Hepatocyte (in vitro differentiated cells): Measurements from ENCODE around the gene NOTCH2NLA.
"Not testable (repeated sequence)": the region's sequence is repeated elsewhere in the genome, so short reads cannot be mapped to it uniquely, and the experiment has no call there.

Experiments used
- EZH2phosphoT487 ChIP-seq: fragments of 200-600 bp; sonication (generic); IDR thresholded peaks from one replicate; pipeline ENCODE4 v1.6.1; 2018; ENCODE audit warnings: antibody characterized with exemption, mild to moderate bottlenecking, low read depth, moderate library complexity; ENCODE audit not compliant: unreplicated experiment, severe bottlenecking
- TF ChIP-seq, protein P1 (sequence below): fragments of 200-600 bp; sonication (generic); IDR thresholded peaks from 2 replicates; pipeline ENCODE4 v1.5.1; 2016; ENCODE audit warnings: antibody characterized with exemption, mild to moderate bottlenecking; ENCODE audit not compliant: poor library complexity

DNA sequence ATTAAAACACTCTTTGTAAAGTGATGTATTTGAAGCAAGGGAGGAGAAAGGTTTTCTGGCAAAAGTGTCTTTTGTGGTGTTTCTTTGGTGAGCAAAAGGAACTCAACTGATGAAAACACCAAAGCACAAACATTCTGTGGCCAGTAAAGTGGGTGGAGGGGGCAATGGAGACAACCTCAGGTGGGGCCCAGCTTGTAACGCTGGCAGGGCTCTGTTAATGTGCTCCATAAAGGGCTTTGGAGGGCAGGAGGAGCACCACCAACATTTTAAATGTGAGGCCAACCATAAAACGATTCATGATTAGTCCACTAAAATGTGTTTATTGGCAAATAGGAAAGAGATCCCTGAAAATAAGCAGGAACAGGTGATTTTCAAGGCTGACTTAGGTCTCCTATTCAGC is 7.8 kb upstream of the NOTCH2NLA start:
- TF ChIP-seq, protein P1, sequence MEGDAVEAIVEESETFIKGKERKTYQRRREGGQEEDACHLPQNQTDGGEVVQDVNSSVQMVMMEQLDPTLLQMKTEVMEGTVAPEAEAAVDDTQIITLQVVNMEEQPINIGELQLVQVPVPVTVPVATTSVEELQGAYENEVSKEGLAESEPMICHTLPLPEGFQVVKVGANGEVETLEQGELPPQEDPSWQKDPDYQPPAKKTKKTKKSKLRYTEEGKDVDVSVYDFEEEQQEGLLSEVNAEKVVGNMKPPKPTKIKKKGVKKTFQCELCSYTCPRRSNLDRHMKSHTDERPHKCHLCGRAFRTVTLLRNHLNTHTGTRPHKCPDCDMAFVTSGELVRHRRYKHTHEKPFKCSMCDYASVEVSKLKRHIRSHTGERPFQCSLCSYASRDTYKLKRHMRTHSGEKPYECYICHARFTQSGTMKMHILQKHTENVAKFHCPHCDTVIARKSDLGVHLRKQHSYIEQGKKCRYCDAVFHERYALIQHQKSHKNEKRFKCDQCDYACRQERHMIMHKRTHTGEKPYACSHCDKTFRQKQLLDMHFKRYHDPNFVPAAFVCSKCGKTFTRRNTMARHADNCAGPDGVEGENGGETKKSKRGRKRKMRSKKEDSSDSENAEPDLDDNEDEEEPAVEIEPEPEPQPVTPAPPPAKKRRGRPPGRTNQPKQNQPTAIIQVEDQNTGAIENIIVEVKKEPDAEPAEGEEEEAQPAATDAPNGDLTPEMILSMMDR = not testable (repeated sequence)
- not testable (repeated sequence) for TF ChIP-seq EZH2phosphoT487
